ENCODE data around the gene KXD1.

The KXD1 gene

GRCh38 chr19:18601875-18602274 lies 44.2 kb downstream of the KXD1 start:
- TF ChIP-seq ZFX (IDR thresholded peaks at IDR 0.05), result no peak
- TF ChIP-seq CTCF (conservative IDR thresholded peaks at IDR 0.05), result no peak

GRCh38 chr19:18603255-18603957 lies 45.7 kb downstream of the KXD1 start:
- TF ChIP-seq CTCF (conservative IDR thresholded peaks at IDR 0.05) (no peak; the same call in 1 of the 2 replicates), ZFX (IDR thresholded peaks at IDR 0.05) (no peak)
- H3K27ac ChIP-seq, result no peak overlapping the region

More at GRCh38 chr19:18601875-18602274, 44.2 kb downstream of the KXD1 start:
- no peak overlapping the region for H3K27ac ChIP-seq

DNA sequence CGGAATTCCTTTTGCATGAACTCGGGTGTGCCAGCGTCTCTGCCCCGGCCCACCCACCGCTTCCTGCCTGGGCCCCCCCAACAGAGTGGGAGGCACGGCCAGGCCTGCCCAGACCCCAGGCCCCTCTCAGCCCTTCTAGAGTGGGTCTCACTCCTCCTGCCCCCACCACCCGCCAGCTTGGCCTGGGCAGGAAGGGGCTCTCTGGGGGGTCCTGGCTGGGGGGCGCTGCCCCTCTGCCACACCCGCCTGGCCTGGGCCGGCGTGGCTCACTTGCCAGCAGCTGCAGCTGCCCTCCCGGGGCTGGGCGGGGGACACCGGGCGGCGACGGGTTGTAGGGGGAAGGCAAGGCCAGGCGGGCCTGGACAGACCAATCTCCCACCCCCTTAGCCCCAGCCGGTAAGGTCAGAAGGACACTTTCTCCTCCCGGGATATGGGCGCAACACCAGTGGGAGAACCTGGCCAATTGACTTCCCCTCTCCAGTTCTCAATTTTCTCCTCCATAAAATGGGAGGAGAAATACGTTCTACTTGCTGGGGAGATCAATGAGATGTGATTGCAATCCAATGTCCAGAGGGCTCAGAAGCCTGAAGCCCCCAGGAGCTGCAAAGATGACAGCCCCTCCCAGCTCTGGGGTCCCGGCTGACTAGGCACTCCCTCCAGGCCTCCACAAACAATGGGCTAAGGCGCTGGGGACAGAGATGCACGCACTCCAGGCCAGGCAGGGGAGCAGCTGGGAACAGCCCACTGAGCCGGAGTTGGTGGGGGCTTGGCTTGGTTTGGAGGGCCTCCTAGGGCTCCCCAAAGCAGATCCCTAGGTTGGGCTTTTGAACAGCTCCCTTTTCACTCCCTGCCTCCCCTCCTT lies 46.5 kb downstream of the KXD1 start:
- no peak overlapping the region for H3K27ac ChIP-seq
- TF ChIP-seq CTCF (conservative IDR thresholded peaks at IDR 0.05), result no peak

DNA sequence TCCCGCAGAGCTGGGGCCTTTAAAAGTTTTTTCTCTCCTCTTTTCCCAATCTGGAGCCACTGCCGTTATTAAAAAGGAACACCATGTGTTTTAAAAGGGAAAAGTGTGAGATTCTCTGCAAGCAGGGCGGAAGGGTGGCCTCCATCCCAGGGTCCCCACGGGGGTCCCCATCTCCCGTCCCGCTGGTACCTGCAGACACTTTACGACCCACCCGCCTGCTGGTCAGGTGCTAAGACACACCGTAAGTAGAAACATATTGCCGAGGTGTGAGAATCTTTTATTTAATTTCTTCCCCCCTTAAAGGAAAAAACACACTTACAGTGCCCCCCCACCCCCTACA lies 47.1 kb downstream of the KXD1 start:
- H3K27ac ChIP-seq, result no peak overlapping the region
- TF ChIP-seq ZFX (IDR thresholded peaks at IDR 0.05) (no peak), CTCF (conservative IDR thresholded peaks at IDR 0.05) (no peak)

- TF ChIP-seq CTCF (conservative IDR thresholded peaks at IDR 0.05) (no peak), ZFX (IDR thresholded peaks at IDR 0.05) (no peak)
- H3K27ac ChIP-seq, result no peak overlapping the region
These were observed 47.5 kb downstream of the KXD1 start for GRCh38 chr19:18605196-18605545.

- TF ChIP-seq ZFX (IDR thresholded peaks at IDR 0.05) (no peak), CTCF (conservative IDR thresholded peaks at IDR 0.05) (no peak)
- H3K27ac ChIP-seq, result no peak overlapping the region
These were observed 48.0 kb downstream of the KXD1 start for GRCh38 chr19:18605546-18606280.

Measured in C4-2B (cell line).